Measurements from ENCODE around the gene ETFA. TPM values are rescaled to one million over a fixed set of nuclear protein-coding genes. Genes with fewer than 3 reads are reported as not detected.

ETFA gene
- total RNA-seq: 10 to 100 TPM; 68.6 to 82.8 TPM

- peak; percentile 94 for DNase-seq (ENCODE audit: low spot score)
- WGBS: 1% methylated on average over 11 of the region's 60 CpGs
- H3K4me1 ChIP-seq (replicated peaks): no peaks in the 10 kb centered on the region
- H3K9me3 ChIP-seq: no peaks in the 10 kb centered on the region
- peak within 1 kb of the TSS; percentile 72 to 79 for H3K27ac ChIP-seq
- TF ChIP-seq, protein P1, sequence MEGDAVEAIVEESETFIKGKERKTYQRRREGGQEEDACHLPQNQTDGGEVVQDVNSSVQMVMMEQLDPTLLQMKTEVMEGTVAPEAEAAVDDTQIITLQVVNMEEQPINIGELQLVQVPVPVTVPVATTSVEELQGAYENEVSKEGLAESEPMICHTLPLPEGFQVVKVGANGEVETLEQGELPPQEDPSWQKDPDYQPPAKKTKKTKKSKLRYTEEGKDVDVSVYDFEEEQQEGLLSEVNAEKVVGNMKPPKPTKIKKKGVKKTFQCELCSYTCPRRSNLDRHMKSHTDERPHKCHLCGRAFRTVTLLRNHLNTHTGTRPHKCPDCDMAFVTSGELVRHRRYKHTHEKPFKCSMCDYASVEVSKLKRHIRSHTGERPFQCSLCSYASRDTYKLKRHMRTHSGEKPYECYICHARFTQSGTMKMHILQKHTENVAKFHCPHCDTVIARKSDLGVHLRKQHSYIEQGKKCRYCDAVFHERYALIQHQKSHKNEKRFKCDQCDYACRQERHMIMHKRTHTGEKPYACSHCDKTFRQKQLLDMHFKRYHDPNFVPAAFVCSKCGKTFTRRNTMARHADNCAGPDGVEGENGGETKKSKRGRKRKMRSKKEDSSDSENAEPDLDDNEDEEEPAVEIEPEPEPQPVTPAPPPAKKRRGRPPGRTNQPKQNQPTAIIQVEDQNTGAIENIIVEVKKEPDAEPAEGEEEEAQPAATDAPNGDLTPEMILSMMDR (IDR thresholded peaks at IDR 0.05): peak in 1 of 4 experiments; percentile 13
- peak; percentile 96 for TF ChIP-seq POLR2A (IDR thresholded peaks at IDR 0.05)
- TF ChIP-seq POLR2AphosphoS5 (IDR thresholded peaks at IDR 0.05): peak; percentile 94
- H3K4me3 ChIP-seq: peak within 1 kb of the TSS; percentile 60 to 70
- no peaks in the 10 kb centered on the region for H3K36me3 ChIP-seq
- no peaks in the 10 kb centered on the region for H3K27me3 ChIP-seq (replicated peaks; ENCODE audit: insufficient read depth)
- intact Hi-C loops (cut with DNase I): loop anchor here (10.0 kb wide), 1 partner anchor 117 kb away; no protein-coding TSS in a partner anchor
Measured at GRCh38 chr15:76311100-76311953, at the start of gene ETFA. Gene ETFA, minus strand, starts transcription at chr15:76311469. Its CDS starts 81 bp downstream, at chr15:76311388.

GRCh38 chr15:76360416-76360815 lies 49.1 kb upstream of the ETFA start:
- Histone ChIP-seq H3K4me1 (replicated peaks) (peaks cover 3% of the 10 kb centered on the region), H3K9me3 (no peaks in the 10 kb centered on the region), H3K27ac (no peak overlapping the region), H3K27me3 (replicated peaks; ENCODE audit: insufficient read depth) (no peaks in the 10 kb centered on the region), H3K4me3 (no peak overlapping the region), H3K36me3 (no peaks in the 10 kb centered on the region)
- intact Hi-C loops (cut with DNase I): no loop called here
- 78% methylated on average over 3 of the region's 3 CpGs for WGBS
- TF ChIP-seq POLR2AphosphoS5 (IDR thresholded peaks at IDR 0.05) (no peak), POLR2A (IDR thresholded peaks at IDR 0.05) (no peak)
- TF ChIP-seq, protein P1 (IDR thresholded peaks at IDR 0.05): no peak
- no peak for DNase-seq (ENCODE audit: low spot score)

GRCh38 chr15:76359152-76359551 lies 47.9 kb upstream of the ETFA start:
- H3K9me3 ChIP-seq: no peaks in the 10 kb centered on the region
- DNase-seq (ENCODE audit: low spot score): no peak
- intact Hi-C loops (cut with DNase I): no loop called here

DNA sequence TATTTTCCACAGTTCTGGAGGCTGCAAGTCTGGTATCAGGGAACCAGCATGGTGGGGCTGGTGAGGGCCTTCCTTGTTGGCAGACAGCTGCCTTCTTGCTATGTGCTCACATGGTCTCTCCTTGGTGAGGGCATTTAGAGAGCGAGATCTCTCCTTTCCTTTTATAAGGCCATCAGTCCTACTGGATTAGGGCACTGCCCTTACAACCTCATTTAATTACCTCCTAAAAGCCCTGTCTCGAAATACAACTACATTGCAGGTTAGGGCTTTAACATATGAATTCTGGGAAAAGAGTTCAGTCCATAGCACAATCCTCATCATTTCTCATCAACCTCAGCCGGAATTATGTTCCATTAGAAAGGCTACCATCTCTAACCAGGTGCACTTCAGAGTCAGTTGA lies 47.2 kb upstream of the ETFA start:
- Histone ChIP-seq H3K27ac (no peak overlapping the region), H3K4me1 (replicated peaks) (peaks cover 3% of the 10 kb centered on the region), H3K4me3 (no peak overlapping the region), H3K27me3 (replicated peaks; ENCODE audit: insufficient read depth) (no peaks in the 10 kb centered on the region), H3K36me3 (no peaks in the 10 kb centered on the region), H3K9me3 (no peaks in the 10 kb centered on the region)
- intact Hi-C loops (cut with DNase I): no loop called here
- DNase-seq (ENCODE audit: low spot score): no peak
- WGBS: 97% methylated on average over 3 of the region's 3 CpGs
- TF ChIP-seq POLR2AphosphoS5 (IDR thresholded peaks at IDR 0.05) (no peak), POLR2A (IDR thresholded peaks at IDR 0.05) (no peak)
- TF ChIP-seq, protein P1 (IDR thresholded peaks at IDR 0.05): no peak

More at GRCh38 chr15:76359152-76359551, 47.9 kb upstream of the ETFA start:
- H3K27me3 ChIP-seq (replicated peaks; ENCODE audit: insufficient read depth): no peaks in the 10 kb centered on the region
- no peak overlapping the region for H3K4me3 ChIP-seq
- no peaks in the 10 kb centered on the region for H3K36me3 ChIP-seq
- peaks cover 3% of the 10 kb centered on the region for H3K4me1 ChIP-seq (replicated peaks)
- no peak for TF ChIP-seq POLR2AphosphoS5 (IDR thresholded peaks at IDR 0.05)
- no peak for TF ChIP-seq POLR2A (IDR thresholded peaks at IDR 0.05)
- TF ChIP-seq, protein P1 (IDR thresholded peaks at IDR 0.05): no peak
- no peak overlapping the region for H3K27ac ChIP-seq
- WGBS: 29% methylated on average over 3 of the region's 3 CpGs

Data from prostate gland (tissue), 2 donors.